ENCODE measurements around the gene OSBPL2.

OSBPL2 gene

DNA sequence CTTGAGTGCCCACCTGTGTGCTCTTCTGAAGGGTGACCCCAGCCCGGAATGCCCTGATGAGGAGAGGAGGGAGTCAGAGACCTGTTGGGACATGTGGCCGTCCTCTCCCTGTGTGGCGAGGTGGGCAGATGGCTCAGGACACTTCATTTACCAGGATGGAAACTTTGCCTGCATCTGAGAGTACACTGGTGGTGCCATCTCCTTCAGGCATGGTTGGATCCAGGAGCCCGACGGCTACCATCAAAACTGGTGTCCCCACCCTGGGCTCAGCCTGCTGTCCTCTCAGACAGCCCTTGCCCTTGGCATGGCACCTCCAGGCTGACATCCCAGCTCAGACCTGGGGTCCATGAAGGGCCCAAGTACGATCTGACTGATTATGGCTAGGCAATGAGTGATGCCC, 7.0 kb upstream of the OSBPL2 start:
- Histone ChIP-seq H3K4me1 (ENCODE audit: low read depth, poor library complexity, severe bottlenecking) (no peaks in the 10 kb centered on the region), H4K20me1 (ENCODE audit: insufficient read depth) (no peaks in the 10 kb centered on the region), H3K4me3 (IDR thresholded peaks at IDR 0.05; ENCODE audit: insufficient read depth, low read depth, low read length) (no peak overlapping the region), H3K36me3 (ENCODE audit: insufficient read depth) (no peaks in the 10 kb centered on the region), H3K9ac (no peak overlapping the region), H3K27me3 (ENCODE audit: insufficient read depth, low read depth) (peaks cover 84% of the 10 kb centered on the region), H3K27ac (no peak overlapping the region), H2AFZ (ENCODE audit: low read depth) (no peak overlapping the region), H3K79me2 (ENCODE audit: insufficient read depth, low read depth) (no peaks in the 10 kb centered on the region), H3K4me2 (no peak overlapping the region)
- TF ChIP-seq, protein P1, sequence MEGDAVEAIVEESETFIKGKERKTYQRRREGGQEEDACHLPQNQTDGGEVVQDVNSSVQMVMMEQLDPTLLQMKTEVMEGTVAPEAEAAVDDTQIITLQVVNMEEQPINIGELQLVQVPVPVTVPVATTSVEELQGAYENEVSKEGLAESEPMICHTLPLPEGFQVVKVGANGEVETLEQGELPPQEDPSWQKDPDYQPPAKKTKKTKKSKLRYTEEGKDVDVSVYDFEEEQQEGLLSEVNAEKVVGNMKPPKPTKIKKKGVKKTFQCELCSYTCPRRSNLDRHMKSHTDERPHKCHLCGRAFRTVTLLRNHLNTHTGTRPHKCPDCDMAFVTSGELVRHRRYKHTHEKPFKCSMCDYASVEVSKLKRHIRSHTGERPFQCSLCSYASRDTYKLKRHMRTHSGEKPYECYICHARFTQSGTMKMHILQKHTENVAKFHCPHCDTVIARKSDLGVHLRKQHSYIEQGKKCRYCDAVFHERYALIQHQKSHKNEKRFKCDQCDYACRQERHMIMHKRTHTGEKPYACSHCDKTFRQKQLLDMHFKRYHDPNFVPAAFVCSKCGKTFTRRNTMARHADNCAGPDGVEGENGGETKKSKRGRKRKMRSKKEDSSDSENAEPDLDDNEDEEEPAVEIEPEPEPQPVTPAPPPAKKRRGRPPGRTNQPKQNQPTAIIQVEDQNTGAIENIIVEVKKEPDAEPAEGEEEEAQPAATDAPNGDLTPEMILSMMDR (conservative IDR thresholded peaks at IDR 0.05; ENCODE audit: low read depth, low read length), result no peak

DNA sequence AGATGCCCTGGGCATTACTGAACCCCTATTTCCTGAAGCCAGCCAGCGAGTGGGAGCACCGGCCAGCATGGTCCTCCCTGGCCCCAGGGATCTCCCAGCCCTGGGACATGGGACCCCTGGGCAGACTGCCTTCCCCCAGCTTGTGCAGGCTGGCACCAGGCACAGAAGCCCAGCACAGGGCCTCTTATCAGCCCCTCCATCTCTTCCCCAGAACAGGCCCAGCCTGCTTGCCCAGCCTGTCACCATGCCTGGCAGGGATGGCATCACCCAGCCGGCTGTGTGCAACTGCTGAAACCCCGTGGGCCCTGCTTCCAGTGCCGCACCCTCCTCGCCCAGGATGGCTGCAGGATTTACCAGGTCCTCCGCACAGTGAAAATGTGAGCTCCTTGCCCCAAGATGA, 6.1 kb upstream of the OSBPL2 start:
- no peak overlapping the region for H3K4me2 ChIP-seq
- no peaks in the 10 kb centered on the region for H4K20me1 ChIP-seq (ENCODE audit: insufficient read depth)
- no peaks in the 10 kb centered on the region for H3K79me2 ChIP-seq (ENCODE audit: insufficient read depth, low read depth)
- TF ChIP-seq, protein P1 (conservative IDR thresholded peaks at IDR 0.05; ENCODE audit: low read depth, low read length), result no peak
- H3K9ac ChIP-seq, result no peak overlapping the region
- peaks cover 77% of the 10 kb centered on the region for H3K27me3 ChIP-seq (ENCODE audit: insufficient read depth, low read depth)
- H3K27ac ChIP-seq, result no peak overlapping the region
- H3K4me3 ChIP-seq (IDR thresholded peaks at IDR 0.05; ENCODE audit: insufficient read depth, low read depth, low read length), result no peak overlapping the region
- H3K36me3 ChIP-seq (ENCODE audit: insufficient read depth), result no peaks in the 10 kb centered on the region
- H3K4me1 ChIP-seq (ENCODE audit: low read depth, poor library complexity, severe bottlenecking), result no peaks in the 10 kb centered on the region
- H2AFZ ChIP-seq (ENCODE audit: low read depth), result no peak overlapping the region

DNA sequence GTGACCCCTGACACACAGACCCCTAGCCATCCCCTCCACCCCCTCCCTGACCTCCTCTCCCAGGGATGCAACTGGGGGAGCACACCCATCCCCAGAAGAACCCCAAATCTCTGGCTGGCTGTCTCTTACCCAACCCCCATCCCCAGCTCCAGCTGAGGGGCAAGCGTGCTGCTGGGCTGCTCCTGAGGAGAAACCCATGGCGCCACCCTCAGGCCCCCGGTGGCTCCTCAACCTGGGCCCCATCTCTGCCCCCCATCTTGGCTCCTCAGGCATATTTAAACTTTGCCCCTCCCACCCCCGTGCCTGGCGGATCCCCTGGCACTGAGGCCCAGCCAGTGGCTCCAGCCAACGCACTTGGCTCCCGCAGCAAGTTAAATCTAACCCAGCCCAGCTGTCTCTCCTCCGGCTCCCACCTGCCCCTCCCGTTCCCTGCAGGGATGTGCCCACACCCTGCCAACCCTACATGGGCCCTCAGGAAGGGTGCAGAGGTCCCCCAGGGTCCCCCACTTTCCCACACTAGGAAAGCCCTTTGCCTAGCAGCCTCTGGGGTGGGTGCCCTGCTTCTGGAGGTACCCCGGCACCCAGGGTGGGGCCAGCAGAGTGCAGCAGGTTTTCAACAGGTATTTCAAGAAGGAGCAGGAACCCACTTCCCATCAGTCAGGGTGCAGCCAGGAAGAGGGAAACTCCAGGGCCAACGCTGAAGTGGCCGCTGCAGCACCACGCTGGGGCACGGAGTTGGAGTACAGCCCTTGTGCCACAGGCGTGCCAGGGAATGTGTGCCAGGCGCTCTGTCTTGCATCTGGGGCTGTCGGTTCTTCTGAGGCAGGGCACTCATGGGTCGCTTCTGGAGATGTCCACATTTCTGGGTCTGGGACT, 5.3 kb upstream of the OSBPL2 start:
- TF ChIP-seq, protein P1 (conservative IDR thresholded peaks at IDR 0.05; ENCODE audit: low read depth, low read length), result no peak
- no peaks in the 10 kb centered on the region for H3K79me2 ChIP-seq (ENCODE audit: insufficient read depth, low read depth)
- H3K36me3 ChIP-seq (ENCODE audit: insufficient read depth), result no peaks in the 10 kb centered on the region
- no peak overlapping the region for H3K4me2 ChIP-seq
- H3K4me3 ChIP-seq (IDR thresholded peaks at IDR 0.05; ENCODE audit: insufficient read depth, low read depth, low read length), result no peak overlapping the region
- peaks cover 3% of the 10 kb centered on the region for H3K4me1 ChIP-seq (ENCODE audit: low read depth, poor library complexity, severe bottlenecking)
- H2AFZ ChIP-seq (ENCODE audit: low read depth), result no peak overlapping the region
- H3K9ac ChIP-seq, result no peak overlapping the region
- H4K20me1 ChIP-seq (ENCODE audit: insufficient read depth), result no peaks in the 10 kb centered on the region
- H3K27ac ChIP-seq, result no peak overlapping the region
- peaks cover 69% of the 10 kb centered on the region for H3K27me3 ChIP-seq (ENCODE audit: insufficient read depth, low read depth)

DNA sequence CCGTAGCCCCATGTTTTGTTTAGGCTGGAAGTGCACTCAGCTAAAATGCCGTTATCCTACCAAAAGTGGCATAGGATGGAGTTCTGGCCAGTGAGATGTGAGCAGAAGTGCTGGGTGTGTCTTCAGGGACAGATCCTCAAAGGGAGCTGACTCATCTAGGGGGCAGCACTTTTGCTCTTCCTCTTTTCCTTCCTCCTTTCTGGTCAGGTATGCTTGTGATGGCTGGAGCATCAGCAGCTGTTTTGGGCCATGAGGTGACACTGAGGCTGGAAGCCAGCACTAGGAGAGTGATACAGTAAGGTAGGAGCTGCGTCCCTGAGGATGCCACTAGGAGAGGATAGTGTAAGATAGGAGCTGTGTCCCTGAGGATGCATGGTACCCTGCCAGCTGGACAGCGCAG, 4.6 kb upstream of the OSBPL2 start:
- no peaks in the 10 kb centered on the region for H3K79me2 ChIP-seq (ENCODE audit: insufficient read depth, low read depth)
- H3K36me3 ChIP-seq (ENCODE audit: insufficient read depth), result no peaks in the 10 kb centered on the region
- TF ChIP-seq, protein P1 (conservative IDR thresholded peaks at IDR 0.05; ENCODE audit: low read depth, low read length), result no peak
- H3K4me1 ChIP-seq (ENCODE audit: low read depth, poor library complexity, severe bottlenecking), result peaks cover 3% of the 10 kb centered on the region
- H2AFZ ChIP-seq (ENCODE audit: low read depth), result no peak overlapping the region
- H4K20me1 ChIP-seq (ENCODE audit: insufficient read depth), result no peaks in the 10 kb centered on the region
- peaks cover 62% of the 10 kb centered on the region for H3K27me3 ChIP-seq (ENCODE audit: insufficient read depth, low read depth)
- no peak overlapping the region for H3K4me2 ChIP-seq
- no peak overlapping the region for H3K27ac ChIP-seq
- no peak overlapping the region for H3K4me3 ChIP-seq (IDR thresholded peaks at IDR 0.05; ENCODE audit: insufficient read depth, low read depth, low read length)
- no peak overlapping the region for H3K9ac ChIP-seq
